HG03354 (cell line): ENCODE data around the gene SHC2.
"Not testable (repeated sequence)": the region's sequence is repeated elsewhere in the genome, so short reads cannot be mapped to it uniquely, and the experiment has no call there.

Source experiments
- ATAC-seq: cut with Tn5 transposase; IDR thresholded peaks from one replicate; pipeline ENCODE4 v1.9.1; 2021; ENCODE audit warnings: mild to moderate bottlenecking; ENCODE audit not compliant: unreplicated experiment, poor library complexity, severe bottlenecking

The SHC2 gene

DNA sequence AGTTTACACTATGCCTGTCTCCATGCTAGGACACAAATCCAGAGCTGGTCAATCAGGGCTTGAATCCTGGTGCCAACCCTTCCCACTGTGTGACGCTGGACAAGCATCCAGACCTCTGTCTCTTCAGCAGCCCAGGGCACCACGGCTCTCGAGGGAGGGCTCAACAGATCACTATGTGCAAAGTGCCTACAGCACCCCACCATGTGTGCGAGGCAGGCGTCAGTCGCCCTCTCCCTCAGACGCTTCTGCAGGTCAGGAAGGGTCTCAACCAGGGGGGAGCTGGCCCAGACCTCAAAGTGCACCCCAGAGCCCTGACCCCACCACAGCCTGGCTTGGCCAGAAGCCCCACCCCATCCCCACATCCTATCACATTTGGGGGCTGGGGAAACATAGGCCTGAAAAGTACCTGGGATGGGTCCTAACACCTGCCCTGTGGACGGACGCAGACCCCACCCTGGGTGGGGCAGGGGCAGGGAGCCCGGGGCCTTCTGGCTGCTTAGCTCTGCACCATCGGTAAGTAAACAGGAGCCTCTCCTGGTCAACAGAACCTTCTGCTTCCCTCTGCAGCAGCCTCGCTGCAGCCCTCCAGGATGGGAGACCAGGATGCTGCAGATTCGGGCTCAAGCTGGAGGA, 49.0 kb downstream of the SHC2 start:
- ATAC-seq: no peak

DNA sequence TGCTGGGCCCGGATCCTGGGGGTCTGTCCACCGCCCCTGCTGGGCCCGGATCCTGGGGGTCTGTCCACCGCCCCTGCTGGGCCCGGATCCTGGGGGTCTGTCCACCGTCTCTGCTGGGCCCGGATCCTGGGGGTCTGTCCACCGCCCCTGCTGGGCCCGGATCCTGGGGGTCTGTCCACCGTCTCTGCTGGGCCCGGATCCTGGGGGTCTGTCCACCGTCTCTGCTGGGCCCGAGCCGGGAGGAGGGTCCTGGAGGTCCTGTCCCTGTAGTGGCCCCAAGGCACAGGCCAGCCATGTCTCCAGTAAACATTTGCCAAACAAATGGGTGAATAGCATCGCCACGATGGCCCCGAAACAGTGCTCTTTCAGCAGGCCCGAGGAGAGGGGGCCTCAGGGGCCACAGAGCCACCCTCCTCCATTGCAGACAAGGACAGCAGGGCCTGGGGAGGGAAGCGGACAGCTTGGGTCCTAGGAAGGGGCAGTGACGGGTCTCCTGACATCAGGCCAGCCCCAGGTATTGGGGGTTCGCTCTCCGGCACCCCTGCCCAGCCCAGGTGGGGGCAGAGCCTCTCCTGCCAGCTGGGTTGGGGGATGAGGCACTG, 49.6 kb downstream of the SHC2 start:
- not testable (repeated sequence) for ATAC-seq

DNA sequence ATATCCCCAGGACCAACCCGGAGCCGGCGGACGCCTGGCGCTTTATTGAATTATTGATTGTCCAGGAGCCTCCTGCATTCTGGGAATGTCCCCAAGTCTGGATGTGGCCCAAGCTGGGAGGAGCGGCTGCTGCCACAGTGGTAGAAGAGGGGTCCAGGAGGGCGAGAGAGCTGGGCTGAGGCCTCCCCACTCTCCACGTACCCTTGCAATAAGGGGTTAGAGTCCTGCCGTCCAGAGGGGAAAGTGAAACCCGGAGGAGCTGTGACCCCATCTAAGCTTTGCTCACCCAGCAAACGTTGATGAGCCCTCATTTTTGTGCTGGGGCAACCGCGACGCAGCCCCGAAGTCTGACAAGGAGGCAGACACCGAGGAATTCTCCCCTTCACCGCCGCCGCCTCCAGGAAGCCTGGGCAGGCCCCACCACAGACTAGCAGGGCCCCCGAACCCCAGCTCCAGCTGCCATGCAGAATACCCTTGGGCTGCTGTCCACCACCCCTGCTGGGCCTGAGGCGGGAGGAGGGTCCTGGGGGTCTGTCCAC, 50.5 kb downstream of the SHC2 start:
- ATAC-seq: no peak

DNA sequence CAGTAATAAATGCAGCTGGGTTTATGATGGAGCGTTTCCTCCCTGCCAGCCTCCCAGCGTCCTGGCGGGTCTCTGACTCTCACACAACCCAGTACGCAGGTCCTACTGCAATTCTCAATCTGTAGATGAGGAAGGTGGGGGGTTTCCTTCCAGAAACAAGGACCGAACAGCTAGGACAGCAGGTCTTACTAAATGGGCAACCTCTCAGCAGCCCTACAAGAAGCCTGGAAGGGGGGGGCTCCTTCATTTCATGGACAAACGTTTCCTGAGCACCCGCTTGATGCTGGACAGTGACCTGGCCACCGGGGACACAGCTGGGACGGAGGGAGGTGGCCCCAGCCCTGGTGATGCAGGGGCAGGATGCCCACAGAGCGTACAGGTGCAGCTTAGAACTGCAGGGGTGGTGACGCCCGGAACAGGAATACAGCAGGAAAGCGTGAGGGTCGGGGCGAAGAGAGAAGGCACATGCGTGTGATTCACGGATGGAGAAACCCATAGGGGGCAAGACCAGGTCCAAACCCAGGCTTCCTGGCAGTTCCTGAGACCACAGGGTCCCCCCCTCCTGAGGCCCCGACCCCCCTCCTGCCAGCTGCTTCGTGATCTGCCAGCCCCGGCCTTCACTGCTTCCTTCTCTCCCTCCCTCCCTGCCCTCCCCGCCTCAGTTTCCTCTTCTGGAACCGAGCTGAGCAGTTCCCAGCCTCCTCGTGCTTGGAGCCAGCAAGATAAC, 51.2 kb downstream of the SHC2 start:
- no peak for ATAC-seq

DNA sequence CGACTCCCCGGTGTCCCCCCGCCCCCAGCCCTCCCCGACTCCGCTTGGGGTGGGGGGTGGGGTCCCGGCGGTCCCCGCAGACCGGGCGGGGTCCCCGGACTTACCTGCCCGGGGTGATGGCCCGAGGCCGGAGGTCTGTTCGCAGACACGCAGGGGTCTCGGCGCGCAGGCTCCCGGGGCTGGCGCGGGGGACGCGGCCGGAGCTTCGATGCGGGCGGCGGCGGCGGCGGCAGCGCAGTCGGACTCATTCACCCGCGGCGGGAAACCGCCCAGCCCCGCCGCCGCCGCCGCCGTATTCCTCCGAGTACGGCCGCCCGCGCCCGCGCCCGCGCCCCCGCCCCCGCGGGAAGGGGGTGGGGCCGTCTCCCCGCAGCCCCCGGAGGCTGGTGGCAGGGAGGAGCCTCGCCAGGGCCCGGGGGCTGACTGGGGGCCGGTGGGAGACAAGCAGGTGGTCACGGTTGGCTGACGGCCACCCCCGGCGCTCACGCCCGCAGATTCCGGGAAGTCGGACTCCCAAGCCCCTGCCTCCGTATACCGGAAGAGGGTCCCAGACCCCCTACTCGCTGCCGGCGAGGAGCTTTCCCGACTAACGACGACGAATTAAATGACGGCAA, 51.8 kb downstream of the SHC2 start, which contains the start of gene C2CD4C:
C2CD4C (minus strand) TSS at position 246 of the 614 bp plus-strand sequence. CDS start 786 bp downstream, outside the sequence.
- no peak for ATAC-seq

DNA sequence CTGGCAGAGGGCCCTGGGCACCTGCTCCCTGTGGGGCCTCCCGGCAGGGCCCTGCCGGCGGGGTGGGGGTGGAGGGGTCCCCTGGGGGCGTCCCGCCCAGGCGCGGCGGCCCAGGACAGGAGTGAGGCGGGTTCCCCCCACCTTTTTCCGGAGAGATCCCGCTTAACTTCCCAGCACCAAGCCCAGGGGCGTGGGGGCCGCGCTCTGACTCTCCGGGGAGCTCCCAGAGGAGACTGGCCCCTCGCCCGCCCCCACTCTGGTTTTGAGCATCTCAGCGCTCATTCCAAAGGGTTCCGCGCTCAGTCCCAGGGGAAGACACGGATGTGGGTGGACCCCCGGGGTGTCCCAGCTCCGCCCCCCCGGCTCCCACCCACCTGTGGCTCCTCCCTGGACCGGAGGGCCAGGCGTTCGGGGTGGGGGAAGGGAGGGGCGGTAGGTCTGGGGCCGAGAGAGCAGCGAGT, 52.4 kb downstream of the SHC2 start:
- no peak for ATAC-seq

DNA sequence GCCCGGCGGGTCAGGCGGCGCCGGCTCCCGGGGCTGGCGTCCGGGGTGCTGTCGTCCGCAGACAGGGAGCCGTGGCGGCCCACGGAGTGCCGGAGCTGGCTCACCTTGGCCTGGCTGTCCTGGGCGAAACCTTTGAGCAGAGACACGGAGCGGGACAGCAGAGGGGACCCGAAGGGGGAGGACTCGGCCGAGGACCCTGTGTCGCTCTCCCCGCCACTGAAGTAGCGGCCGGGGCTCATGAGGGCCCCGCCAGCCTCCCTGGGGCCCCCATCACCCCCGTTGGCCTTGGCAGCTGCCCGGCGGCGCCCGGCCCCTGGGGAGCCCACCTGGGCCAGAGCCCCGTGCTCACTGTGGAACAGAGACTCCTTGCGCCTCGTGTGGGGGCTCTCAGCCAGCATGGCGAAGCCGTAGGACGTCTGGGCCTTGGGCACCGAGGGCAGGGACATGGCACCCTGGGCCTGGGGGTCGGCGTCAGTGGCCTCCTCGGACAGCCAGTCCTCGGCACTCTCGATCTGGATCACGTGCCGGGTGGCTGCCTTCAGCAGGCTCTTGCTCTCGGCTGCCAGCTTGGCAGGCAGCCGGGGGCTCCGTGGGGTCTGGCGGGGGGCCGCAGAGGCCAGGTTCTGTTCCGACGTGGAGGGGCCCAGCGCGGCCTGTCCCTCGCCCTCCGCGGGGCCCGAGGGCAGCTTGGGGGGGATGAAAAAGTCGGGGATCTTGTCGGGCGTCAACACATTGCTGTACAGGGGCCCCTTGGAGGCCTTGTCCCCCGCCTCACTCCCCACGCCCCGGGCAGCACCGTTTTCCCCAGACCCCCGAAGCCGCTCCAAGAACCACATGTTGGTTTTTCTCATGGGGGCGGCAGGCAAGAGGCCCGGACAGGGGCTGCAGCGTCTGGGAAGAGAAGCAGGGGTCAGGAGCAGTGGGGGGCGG, 53.1 kb downstream of the SHC2 start:
- ATAC-seq: no peak

DNA sequence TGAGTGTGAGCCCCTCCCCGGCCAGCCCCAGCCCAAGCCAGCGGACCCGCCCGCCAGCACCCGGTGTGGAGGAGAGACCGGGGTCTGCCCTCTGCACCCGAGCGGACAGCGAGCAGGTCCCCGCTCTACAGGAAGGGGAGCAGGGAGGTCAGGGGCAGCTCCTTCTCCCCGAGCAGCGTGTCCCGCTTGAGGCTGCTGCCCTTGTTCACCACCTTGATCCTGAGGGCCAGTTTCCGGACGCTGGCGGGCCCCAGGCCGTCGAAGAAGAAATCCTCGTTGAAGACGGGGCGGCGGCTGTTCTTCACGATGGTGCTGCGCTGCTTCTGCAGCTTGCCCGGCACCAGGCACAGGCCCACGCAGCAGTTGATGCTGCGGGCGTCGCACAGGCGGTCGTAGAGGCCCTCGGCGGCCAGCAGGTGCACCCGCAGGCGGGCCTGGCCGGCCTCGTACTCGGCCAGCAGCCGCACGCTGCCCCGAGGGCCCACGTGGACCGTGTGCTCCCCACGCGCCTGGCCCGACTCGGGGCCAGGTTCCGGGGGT, 53.8 kb downstream of the SHC2 start:
- ATAC-seq: no peak

DNA sequence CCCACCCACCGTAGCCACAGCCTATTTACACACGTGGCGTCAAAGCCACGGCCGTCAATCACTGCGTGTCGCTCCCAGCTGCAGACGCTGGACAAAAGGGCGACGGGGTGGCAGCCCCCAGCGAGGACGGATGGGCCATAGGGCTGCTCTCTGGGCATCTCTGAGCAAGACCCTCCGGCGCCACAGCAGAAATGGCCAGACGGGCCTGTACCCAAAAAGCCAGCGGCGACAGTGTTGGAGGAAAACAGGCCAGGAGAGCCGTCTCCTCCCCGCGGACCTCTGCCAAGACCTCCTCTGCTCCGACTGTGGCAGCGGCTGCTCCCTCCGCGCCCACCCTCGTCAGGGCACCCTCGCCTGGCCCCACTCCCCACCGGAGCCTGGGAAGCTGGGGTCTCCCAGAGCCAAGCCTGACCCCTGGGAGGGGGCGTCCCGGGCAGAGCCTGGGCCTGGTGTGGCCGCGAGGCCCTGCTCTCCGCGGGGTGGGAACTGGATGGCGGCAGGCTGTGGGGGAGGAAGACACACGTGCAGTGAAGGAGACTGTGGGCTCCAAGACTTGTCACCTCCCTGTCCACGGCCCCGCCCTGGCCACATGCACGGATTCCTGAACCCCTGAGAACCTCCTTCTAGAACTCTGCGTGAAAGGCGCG, 54.6 kb downstream of the SHC2 start:
- no peak for ATAC-seq

DNA sequence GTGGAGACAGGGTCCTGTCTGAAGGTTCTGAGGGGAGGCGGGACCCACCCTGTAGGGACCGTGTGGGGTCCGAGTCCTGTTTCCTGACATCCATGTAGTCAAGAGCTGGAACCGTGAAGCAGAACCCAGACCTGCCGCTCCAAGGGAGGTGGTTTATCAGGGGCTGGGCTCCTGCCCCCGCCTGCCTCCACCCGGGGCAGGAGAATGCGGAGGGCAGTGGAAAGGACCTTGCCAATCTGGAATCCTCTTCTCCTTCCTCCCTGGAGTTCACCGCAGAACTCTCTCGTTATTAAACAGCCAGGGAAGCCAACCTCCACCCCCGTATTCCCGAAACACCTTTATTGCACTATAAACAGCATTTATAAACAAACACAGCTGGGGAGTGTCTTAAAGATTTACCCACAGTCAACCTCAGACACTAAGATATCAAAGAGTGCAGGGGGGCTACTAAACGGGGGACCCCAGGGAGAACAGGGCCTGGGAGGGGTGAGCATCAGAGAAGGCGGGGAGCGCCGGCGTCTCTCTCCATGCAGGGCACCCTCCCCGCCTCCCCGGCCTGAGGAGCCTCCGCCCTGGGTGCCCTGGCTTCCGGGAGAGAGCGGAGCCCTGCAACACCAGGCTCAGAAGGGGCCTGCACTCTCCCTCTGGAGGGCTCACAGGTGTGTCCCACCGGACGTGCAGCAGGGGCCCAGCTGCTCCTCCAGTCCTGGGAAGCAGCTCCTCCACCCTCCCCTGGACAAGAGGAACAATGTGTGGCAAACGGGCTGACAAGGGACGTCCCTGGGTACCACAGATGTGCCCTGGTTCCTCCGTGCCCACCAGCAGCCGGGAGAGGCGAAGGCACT, 55.5 kb downstream of the SHC2 start:
- no peak for ATAC-seq

DNA sequence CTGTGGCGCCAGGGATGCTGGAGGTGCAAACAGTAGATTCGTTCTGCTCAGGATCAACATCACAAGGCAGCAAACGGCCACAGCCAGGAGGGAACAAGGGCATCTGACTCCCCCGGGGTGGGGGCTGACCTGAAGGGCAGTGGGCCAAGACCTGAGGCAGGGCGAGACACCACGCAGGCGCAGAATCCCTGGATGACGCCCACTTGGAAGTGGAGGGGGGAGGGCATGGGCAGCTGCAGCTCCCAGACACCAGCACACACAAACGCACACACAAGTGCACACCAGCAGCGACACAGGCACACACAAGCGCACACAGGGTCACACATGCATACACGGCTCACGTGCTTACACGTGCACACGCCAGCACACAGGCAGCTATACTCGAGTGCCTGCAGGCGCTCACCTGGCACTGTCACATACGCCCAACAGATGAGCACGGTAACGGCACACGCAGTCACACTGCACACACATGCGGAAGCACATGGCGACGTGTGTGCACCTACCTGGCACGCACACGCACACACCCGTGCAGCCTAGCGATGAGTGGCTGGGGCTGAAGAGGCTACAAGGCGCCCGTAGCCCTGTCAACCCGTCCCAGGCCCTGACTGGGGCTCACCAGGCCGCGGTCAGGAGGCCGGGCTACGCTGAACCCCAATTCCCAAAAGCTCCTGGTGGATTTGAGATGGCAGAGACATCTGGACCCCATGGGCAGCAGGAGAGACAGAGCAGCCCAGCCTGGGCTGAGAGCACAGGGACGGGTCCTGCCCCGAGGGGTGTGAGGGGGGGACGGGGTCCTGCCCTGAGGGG, 57.4 kb downstream of the SHC2 start:
- no peak for ATAC-seq

DNA sequence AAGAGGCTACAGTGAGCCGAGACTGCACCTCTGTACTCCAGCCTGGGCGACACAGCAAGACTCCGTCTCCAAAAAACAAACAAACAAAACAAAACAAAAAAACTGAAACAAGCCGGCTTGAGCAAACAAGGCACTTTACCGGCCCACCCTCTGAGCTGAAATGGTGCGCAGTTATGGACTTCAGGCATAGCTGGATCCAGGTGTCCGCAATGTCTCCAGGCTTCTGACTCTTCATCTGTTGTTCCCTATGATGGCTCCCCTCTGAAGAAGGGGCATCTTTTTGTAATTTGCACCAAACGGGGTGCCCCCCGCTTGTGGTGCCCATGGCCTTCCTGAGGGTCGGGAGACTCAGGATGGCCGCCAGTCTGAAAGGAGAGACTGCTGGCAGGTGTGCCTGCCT, 58.0 kb downstream of the SHC2 start:
- ATAC-seq: no peak

DNA sequence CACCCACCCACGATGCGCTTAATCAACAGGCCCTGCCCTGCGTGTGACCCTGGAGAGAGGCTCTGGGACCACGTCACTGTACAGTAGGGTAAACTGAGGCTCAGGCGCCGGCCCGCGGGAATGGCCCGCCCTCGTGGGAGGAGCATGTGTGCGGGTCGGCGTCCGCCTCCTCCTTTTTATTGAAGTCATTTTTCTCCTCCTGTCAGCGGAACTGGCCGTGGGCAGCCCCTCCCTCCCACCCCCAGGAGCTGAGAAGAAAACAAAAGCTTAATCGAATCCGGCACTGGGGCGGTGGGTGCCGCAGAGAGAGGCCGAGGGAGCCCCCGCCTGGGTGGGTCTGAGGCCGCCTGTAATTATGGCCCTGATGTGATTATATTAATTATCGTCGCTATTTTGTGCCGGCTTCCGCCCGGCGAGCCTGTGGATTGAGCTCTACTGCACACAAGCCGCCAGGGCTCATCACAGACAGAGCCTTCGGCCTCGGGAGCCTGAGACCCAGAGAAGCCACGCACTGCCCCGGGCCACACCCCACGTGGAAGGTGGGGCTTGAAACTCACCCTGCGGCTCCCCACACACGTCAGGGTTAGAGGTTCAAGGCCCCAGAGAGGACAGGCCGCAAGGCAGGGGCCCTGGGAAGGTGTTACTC, 58.8 kb downstream of the SHC2 start:
- no peak for ATAC-seq

DNA sequence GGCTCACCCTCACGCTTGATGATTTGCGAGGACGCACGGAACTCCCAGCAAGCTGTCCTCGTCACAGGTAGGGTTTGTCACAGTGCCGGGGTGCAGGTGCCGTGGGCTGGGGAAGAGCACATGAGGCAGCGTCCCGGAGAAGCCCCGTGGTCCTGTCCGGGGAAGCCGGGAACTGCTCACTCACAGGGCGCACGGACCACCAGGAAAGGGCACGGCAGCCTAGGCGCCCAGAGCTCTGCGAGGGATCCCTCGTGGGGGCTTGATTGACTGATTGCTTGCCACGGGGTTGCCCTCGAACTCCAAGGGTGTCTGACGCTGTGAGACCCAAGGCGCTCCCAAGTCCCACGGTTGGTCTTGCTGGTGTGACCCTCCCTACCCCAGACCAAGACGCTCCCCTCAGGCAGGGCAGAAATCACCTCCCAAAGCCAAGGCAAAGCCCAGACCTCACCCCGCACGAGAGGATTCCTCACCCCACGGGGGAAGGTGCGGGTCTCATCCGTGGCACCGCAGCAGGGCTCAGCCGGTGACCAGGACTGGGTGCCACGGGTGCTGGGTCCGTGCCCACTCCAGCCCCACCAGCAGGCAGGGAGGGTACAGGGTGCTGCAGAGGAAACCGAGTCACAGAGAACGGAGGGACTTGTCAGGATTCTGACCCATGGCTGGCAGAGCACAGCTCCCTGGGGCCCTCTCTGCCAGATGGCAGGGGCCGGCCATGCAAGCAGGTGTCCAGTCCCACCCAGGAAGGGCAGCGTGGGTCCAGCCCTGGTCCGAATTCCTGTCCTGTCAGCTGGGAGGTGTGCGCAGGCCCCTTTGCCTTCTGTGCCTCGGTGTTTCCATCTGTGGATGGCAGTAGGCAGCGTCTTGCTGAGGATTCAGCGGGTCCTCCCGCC, 59.6 kb downstream of the SHC2 start:
- no peak for ATAC-seq

DNA sequence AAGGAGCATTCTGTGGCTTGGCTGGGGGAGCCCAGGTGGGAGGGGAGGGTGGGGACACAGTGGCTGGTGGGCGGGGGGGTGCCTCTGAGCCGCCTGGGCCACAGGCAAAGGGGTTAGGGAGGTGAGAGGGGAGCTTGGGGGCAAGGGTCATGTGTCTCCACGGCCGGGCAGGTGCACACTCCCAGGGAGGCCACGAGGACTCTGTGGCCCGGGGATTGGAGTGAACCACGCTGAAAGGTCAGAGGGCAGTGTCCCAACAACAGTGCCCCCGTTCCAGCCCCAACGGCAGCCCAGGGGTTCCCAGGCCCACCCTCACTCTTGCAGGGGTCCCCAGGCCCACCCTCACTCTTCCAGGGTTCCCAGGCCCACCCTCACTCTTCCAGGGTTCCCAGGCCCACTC, 61.5 kb downstream of the SHC2 start:
- ATAC-seq: no peak

DNA sequence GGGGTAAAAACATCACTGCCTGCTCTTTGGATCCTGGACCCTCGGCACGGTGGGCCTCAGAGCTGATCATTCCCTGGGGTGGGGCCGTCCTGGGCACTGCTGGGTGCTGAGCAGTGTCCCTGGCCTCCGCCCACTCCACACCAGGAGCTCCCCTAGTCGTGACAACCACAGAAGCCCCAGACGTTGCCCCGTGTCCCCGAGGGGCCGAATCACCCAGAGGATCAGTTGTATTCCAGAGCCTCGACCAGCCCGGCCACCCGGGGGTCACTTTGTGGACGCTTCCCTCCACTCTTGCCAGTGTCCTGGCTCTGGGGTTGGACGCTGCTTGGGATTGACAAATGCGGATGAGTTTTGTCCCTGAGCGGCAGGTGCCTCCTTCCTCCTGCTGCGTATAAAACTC, 62.1 kb downstream of the SHC2 start:
- ATAC-seq: no peak
